Measurements from ENCODE around the gene PRKN. TPM values are rescaled to one million over a fixed set of nuclear protein-coding genes. Genes with fewer than 3 reads are reported as not detected.

Gene PRKN
- total and polyA plus RNA-seq, 9 of the 15 experiments (the other 6 are each of a cell fraction or from before 2014, with no cell fraction given) = 0.03 to 0.96 (median 0.15) TPM; not detected in 2

DNA sequence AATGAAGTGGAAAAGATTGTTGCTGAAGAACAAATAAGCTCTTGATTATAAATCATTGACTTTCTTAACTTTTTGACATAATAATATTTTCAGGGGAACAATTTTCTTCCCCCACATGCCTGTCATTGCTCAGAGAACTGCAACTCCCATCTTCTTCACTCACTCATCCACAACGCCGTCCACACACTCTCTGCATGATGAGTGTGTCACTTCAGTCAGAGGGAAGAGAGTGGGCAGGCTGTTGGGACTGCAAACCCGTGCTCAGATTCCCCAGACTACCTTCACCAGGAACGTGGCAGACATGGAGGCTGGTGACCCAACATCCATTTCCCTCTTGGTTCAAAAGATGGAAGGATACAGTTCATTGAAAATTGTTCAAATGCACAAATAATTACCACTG, 650.8 kb downstream of the PRKN start (continued):
- TF ChIP-seq, protein P1, sequence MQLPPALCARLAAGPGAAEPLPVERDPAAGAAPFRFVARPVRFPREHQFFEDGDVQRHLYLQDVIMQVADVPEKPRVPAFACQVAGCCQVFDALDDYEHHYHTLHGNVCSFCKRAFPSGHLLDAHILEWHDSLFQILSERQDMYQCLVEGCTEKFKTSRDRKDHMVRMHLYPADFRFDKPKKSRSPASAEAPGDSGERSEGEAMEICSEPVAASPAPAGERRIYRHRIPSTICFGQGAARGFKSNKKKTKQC (CRISPR knock-in tag; IDR thresholded peaks at IDR 0.05) = no peak
- TF ChIP-seq RREB1 (CRISPR knock-in tag; IDR thresholded peaks at IDR 0.05) (no peak), ARNT (IDR thresholded peaks at IDR 0.05) (no peak), ZNF280A (IDR thresholded peaks at IDR 0.05; ENCODE audit: low read depth, partially characterized antibody) (no peak)
